ENCODE results near the gene FMN1.

Gene FMN1

DNA sequence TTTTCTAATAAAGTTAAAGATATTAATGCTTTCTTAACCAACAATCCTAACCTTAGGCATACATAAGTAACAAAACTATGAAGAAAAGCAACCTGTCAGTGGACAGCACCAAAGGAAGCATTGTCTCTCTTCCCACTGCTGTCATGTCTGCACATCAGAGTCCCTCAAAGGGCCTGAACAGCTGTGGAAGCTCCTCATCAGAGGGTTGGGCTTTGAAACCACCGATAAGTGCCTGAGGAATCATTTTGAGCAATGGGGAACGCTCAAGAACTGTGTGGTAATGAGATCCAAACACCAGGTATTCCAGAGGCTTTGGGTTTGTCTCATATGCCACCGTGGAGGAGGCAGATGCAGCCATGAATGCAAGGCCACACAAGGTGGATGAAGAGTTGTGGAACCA is 182.5 kb downstream of the FMN1 start:
- ChIA-PET CTCF (no interaction called here), POLR2A (no interaction called here)
- DNase-seq (ENCODE audit: extremely low spot score) = no peak
- no peak for TF ChIP-seq ELF4 (IDR thresholded peaks at IDR 0.05)
- TF ChIP-seq CTBP1 (IDR thresholded peaks at IDR 0.05; ENCODE audit: borderline replicate concordance) = no peak
- TF ChIP-seq TARDBP (IDR thresholded peaks at IDR 0.05) = no peak
- no peak for TF ChIP-seq ZNF384 (IDR thresholded peaks at IDR 0.05)
- no peak for TF ChIP-seq FOXK2 (IDR thresholded peaks at IDR 0.05)
- TF ChIP-seq BHLHE40 (IDR thresholded peaks at IDR 0.05; ENCODE audit: borderline replicate concordance) = no peak
- no peak for TF ChIP-seq SP1 (IDR thresholded peaks at IDR 0.05)
- TF ChIP-seq SUZ12 (IDR thresholded peaks at IDR 0.05) = no peak
- TF ChIP-seq FOXA1 (IDR thresholded peaks at IDR 0.05) = no peak
- TF ChIP-seq HDGF (IDR thresholded peaks at IDR 0.05; ENCODE audit: borderline replicate concordance) = no peak
- no peak for TF ChIP-seq NFRKB (IDR thresholded peaks at IDR 0.05)
- no peak for TF ChIP-seq LEF1 (IDR thresholded peaks at IDR 0.05; ENCODE audit: borderline replicate concordance)
- TF ChIP-seq L3MBTL2 (conservative IDR thresholded peaks at IDR 0.05) = no peak

DNA sequence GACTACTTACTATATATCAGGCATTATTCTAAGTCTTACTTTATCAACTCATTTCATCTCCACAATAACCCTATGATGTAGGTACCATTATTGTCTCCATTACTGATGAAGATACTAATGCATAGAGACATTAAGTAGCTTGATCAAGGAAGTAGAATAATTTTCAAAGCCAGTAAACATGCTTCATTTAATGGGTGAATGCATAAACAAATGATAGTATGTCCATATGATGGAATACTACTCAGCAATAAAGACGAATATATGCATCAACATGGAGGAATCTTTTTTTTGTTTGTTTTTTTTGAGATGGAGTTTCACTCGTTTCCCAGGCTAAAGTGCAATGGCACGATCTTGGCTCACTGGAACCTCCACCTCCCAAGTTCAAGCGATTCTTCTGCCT is 184.9 kb downstream of the FMN1 start:
- ChIA-PET POLR2A (no interaction called here), CTCF (no interaction called here)
- DNase-seq (ENCODE audit: extremely low spot score) = no peak
- TF ChIP-seq SUZ12 (IDR thresholded peaks at IDR 0.05) = no peak
- TF ChIP-seq NFRKB (IDR thresholded peaks at IDR 0.05) = no peak
- TF ChIP-seq PKNOX1 (IDR thresholded peaks at IDR 0.05) = no peak
- no peak for TF ChIP-seq ARNT (IDR thresholded peaks at IDR 0.05)
- no peak for TF ChIP-seq FOXK2 (IDR thresholded peaks at IDR 0.05)
- TF ChIP-seq BHLHE40 (IDR thresholded peaks at IDR 0.05; ENCODE audit: borderline replicate concordance) = no peak
- TF ChIP-seq L3MBTL2 (conservative IDR thresholded peaks at IDR 0.05) = no peak
- TF ChIP-seq HDGF (IDR thresholded peaks at IDR 0.05; ENCODE audit: borderline replicate concordance) = no peak
- TF ChIP-seq FOXA1 (IDR thresholded peaks at IDR 0.05) = no peak
- no peak for TF ChIP-seq TARDBP (IDR thresholded peaks at IDR 0.05)
- no peak for TF ChIP-seq ELF4 (IDR thresholded peaks at IDR 0.05)
- no peak for TF ChIP-seq SP1 (IDR thresholded peaks at IDR 0.05)
- TF ChIP-seq LEF1 (IDR thresholded peaks at IDR 0.05; ENCODE audit: borderline replicate concordance) = no peak

- POLR2A ChIA-PET = no interaction called here
- CTCF ChIA-PET = no interaction called here
- DNase-seq (ENCODE audit: extremely low spot score) = no peak
Measured at GRCh38 chr15:33009026-33009425, 185.5 kb downstream of the FMN1 start.

DNA sequence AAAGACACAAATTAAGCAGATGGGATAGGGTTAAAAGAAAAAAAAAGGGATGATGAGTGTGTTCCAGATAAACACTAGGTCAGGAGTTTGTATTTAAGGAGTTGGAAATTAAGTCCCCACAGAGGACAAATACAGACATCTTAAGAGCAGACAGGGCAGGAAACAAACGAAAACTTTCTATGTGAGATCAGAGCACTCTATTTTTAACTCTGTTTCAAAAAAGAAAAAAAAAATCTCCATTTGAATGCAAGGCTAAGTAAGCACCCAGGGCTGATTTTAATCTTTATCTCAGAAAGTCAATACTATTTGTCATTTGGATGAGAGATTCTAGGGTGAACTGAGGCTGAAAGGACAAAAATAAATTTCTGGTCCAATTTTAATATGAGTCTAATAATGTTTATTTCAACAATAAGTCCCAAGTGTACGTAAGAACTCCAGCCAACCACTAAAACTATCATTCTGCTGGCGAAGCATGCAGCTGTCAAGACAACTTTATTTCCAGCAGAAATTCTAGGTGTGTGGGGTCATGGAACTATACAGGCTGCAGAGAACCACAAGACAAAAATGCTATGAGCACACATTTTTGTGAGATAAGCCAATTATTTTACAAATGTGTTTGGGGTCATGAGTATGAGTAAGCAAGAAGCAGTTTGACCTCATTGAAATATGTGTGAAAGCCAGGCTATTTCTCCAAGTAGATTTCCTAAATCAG is 186.1 kb downstream of the FMN1 start:
- DNase-seq (ENCODE audit: extremely low spot score) = no peak
- ChIA-PET CTCF (no interaction called here), POLR2A (no interaction called here)
- no peak for TF ChIP-seq ELF4 (IDR thresholded peaks at IDR 0.05)
- TF ChIP-seq FOXK2 (IDR thresholded peaks at IDR 0.05) = no peak
- TF ChIP-seq FOXA1 (IDR thresholded peaks at IDR 0.05) = no peak
- TF ChIP-seq ARNT (IDR thresholded peaks at IDR 0.05) = no peak
- no peak for TF ChIP-seq ZNF384 (IDR thresholded peaks at IDR 0.05)

More at GRCh38 chr15:33009026-33009425, 185.5 kb downstream of the FMN1 start:
- TF ChIP-seq TARDBP (IDR thresholded peaks at IDR 0.05) (no peak), HDGF (IDR thresholded peaks at IDR 0.05; ENCODE audit: borderline replicate concordance) (no peak), ARNT (IDR thresholded peaks at IDR 0.05) (no peak), ELF4 (IDR thresholded peaks at IDR 0.05) (no peak), L3MBTL2 (conservative IDR thresholded peaks at IDR 0.05) (no peak), LEF1 (IDR thresholded peaks at IDR 0.05; ENCODE audit: borderline replicate concordance) (no peak), FOXK2 (IDR thresholded peaks at IDR 0.05) (no peak), PKNOX1 (IDR thresholded peaks at IDR 0.05) (no peak), NFRKB (IDR thresholded peaks at IDR 0.05) (no peak), SUZ12 (IDR thresholded peaks at IDR 0.05) (no peak), FOXA1 (IDR thresholded peaks at IDR 0.05) (no peak), SP1 (IDR thresholded peaks at IDR 0.05) (no peak), FOXM1 (IDR thresholded peaks at IDR 0.05; ENCODE audit: borderline replicate concordance) (no peak)

GRCh38 chr15:33007303-33007855 is 187.1 kb downstream of the FMN1 start:
- CTCF ChIA-PET = interaction anchor here (1.0 to 1.2 kb wide), 2 partner anchors 10 to 14 kb away, joined by 3 read pairs; no protein-coding TSS in a partner anchor
- POLR2A ChIA-PET = no interaction called here
- peak; percentile 19 for DNase-seq (ENCODE audit: extremely low spot score)
- no peak for TF ChIP-seq FOXK2 (IDR thresholded peaks at IDR 0.05)
- no peak for TF ChIP-seq ELF4 (IDR thresholded peaks at IDR 0.05)
- no peak for TF ChIP-seq SP1 (IDR thresholded peaks at IDR 0.05)
- TF ChIP-seq HDGF (IDR thresholded peaks at IDR 0.05; ENCODE audit: borderline replicate concordance) = no peak
- no peak for TF ChIP-seq PKNOX1 (IDR thresholded peaks at IDR 0.05)

- POLR2A ChIA-PET = no interaction called here
- TF ChIP-seq ARNT (IDR thresholded peaks at IDR 0.05) (no peak), NFRKB (IDR thresholded peaks at IDR 0.05) (no peak), PKNOX1 (IDR thresholded peaks at IDR 0.05) (no peak)
- CTCF ChIA-PET = no interaction called here
- DNase-seq (ENCODE audit: extremely low spot score) = no peak
Measured at GRCh38 chr15:33005582-33005981, 188.9 kb downstream of the FMN1 start.

All from HEK293T (cell line).